Right lobe of liver (tissue), 6 donors: Measurements from ENCODE around the gene ZNF79. TPM values are rescaled to one million over a fixed set of nuclear protein-coding genes. Genes with fewer than 3 reads are reported as not detected.

Source experiments
- ATAC-seq, 4 donors: fragments of 200-7000 bp; cut with Tn5 transposase; one replicate each; pipeline ENCODE4 v1.9.1; 2020; ENCODE audit warnings: mild to moderate bottlenecking in 4 of 4, moderate library complexity in 4 of 4
- DNase-seq, 3 donors: peaks; one replicate each; pipeline ENCODE4 v3.0.0-alpha.2; 2020
- H3K27ac ChIP-seq, 3 donors: fragments of 200-600 bp; one replicate each; pipeline ENCODE4 v1.8.0; 2022
- H3K27me3 ChIP-seq, 2 donors: fragments of 200-600 bp; one replicate each; pipeline ENCODE4 v1.8.0; 2022
- H3K36me3 ChIP-seq, 4 donors: fragments of 200-600 bp; sonication (generic) in 1 of 4; one replicate each; pipeline versions ENCODE4 v1.5.1 to v1.8.0; 2017 to 2022; ENCODE audit warnings: control low read depth in 1 of 4
- H3K4me1 ChIP-seq, 4 donors: fragments of 200-600 bp; sonication (generic) in 1 of 4; one replicate each; pipeline versions ENCODE4 v1.5.1 to v1.8.0; 2017 to 2022; ENCODE audit warnings: control low read depth in 1 of 4
- H3K4me3 ChIP-seq, 3 donors: fragments of 200-600 bp; one replicate each; pipeline ENCODE4 v1.8.0; 2022
- H3K9me3 ChIP-seq, 4 donors: fragments of 200-600 bp; sonication (generic) in 1 of 4; one replicate each; pipeline versions ENCODE4 v1.5.1 to v1.8.0; 2017 to 2022; ENCODE audit warnings: control low read depth in 1 of 4
- CTCF ChIP-seq, 4 donors: fragments of 200-600 bp in 3 of 4; fragments of 450-650 bp in 1 of 4; IDR thresholded peaks; one replicate each; pipeline versions ENCODE4 v1.5.1 to v1.8.0; 2016 to 2022; ENCODE audit warnings: antibody characterized with exemption in 4 of 4, mild to moderate bottlenecking in 2 of 4
- POLR2A ChIP-seq: fragments of 450-650 bp; IDR thresholded peaks from one replicate; pipeline ENCODE4 v1.6.1; 2017; ENCODE audit warnings: antibody characterized with exemption, mild to moderate bottlenecking
- WGBS: methylation state at CpG from one replicate; pipeline ENCODE4 v1.1.6; 2018; ENCODE audit warnings: low coverage, low lambda C conversion rate; ENCODE audit not compliant: insufficient coverage; ENCODE audit errors: missing lambda C conversion rate; 5-methylcytosine and 5-hydroxymethylcytosine counted together
- intact Hi-C, 2 donors: fragments of 100-400 bp; cut with DNase I; formaldehyde crosslinking; loops; one replicate each; pipeline versions ENCODE4 v1.11.2 to v1.14.1; 2022
- total RNA-seq, 6 experiments: library from RNA; depleted of rRNA in 2 of 6; stranded (reverse); fragments of >200 nt in 2 of 6; fragmentation: NEBNext Ultra II Directional in 3 of 6; extraction: Animal tissue kit (Norgen Biotek cat#: 25700) in 3 of 6; gene quantifications; one replicate each; pipeline versions ENCODE4 v1.1.0 to v1.2.4, GENCODE V29; 2016 to 2023
- donor health status: DM: no; HTN: yes; CAD: no.
- donor health status: DM: no; HTN: no; CAD: no.
- donor health status: DM: no; HTN: no; CAD: no.
- donor health status: DM: no; HTN: yes; CAD: no.
- donor health status: DM: no; HTN: yes; CAD: no.

Gene ZNF79
- total RNA-seq, 6 experiments from 2014 or later: 2.5 to 4.6 (median 3.5) TPM

- Histone ChIP-seq H3K4me1 (peaks cover 0 to 25% (median 3%) of the 10 kb centered on the region in 4 donors), H3K27ac (no peak overlapping the region), H3K9me3 (no peaks in the 10 kb centered on the region), H3K4me3 (no peak overlapping the region), H3K36me3 (no peaks in the 10 kb centered on the region), H3K27me3 (no peaks in the 10 kb centered on the region)
- DNase-seq (no peak), ATAC-seq (no peak)
- intact Hi-C loops: no loop called here
- 73% methylated on average over 5 of the region's 6 CpGs for WGBS
- no peak for TF ChIP-seq CTCF (IDR thresholded peaks at IDR 0.05)
- no peak for TF ChIP-seq POLR2A
Measured at GRCh38 chr9:127419348-127419747, 4.8 kb upstream of the ZNF79 start.

GRCh38 chr9:127421057-127421456 lies 3.1 kb upstream of the ZNF79 start:
- no peak for DNase-seq
- WGBS: 55% methylated on average over 5 of the region's 7 CpGs

GRCh38 chr9:127422133-127422782 lies 1.9 kb upstream of the ZNF79 start:
- no peaks in the 10 kb centered on the region for H3K27me3 ChIP-seq
- intact Hi-C loops: no loop called here
- H3K36me3 ChIP-seq: no peaks in the 10 kb centered on the region
- 69% methylated on average over 8 of the region's 10 CpGs for WGBS
- DNase-seq (no peak), ATAC-seq (peak in 2 of 4 donors; percentile 7 to 12)
- H3K4me3 ChIP-seq: no peak overlapping the region
- no peak overlapping the region for H3K27ac ChIP-seq
- TF ChIP-seq CTCF (IDR thresholded peaks at IDR 0.05): no peak
- no peak for TF ChIP-seq POLR2A
- peaks cover 0 to 38% (median 8%) of the 10 kb centered on the region in 4 donors for H3K4me1 ChIP-seq
- no peaks in the 10 kb centered on the region for H3K9me3 ChIP-seq

More at GRCh38 chr9:127421057-127421456, 3.1 kb upstream of the ZNF79 start:
- Histone ChIP-seq H3K36me3 (no peaks in the 10 kb centered on the region), H3K4me1 (peaks cover 0 to 37% (median 8%) of the 10 kb centered on the region in 4 donors), H3K27me3 (no peaks in the 10 kb centered on the region), H3K9me3 (no peaks in the 10 kb centered on the region), H3K27ac (no peak overlapping the region), H3K4me3 (no peak overlapping the region)
- no peak for ATAC-seq
- no peak for TF ChIP-seq CTCF (IDR thresholded peaks at IDR 0.05)
- no peak for TF ChIP-seq POLR2A
- intact Hi-C loops: no loop called here

GRCh38 chr9:127422787-127423186 lies 1.4 kb upstream of the ZNF79 start:
- H3K27ac ChIP-seq: no peak overlapping the region
- H3K36me3 ChIP-seq: no peaks in the 10 kb centered on the region

More at GRCh38 chr9:127422787-127423186, 1.4 kb upstream of the ZNF79 start:
- H3K4me3 ChIP-seq: peak overlapping the region; percentile 64 to 95 (median 89)
- WGBS: 53% methylated on average over 6 of the region's 6 CpGs
- no peak for TF ChIP-seq CTCF (IDR thresholded peaks at IDR 0.05)
- TF ChIP-seq POLR2A: no peak
- ATAC-seq (no peak), DNase-seq (no peak)
- peaks cover 0 to 38% (median 8%) of the 10 kb centered on the region in 4 donors for H3K4me1 ChIP-seq
- no peaks in the 10 kb centered on the region for H3K9me3 ChIP-seq
- no peaks in the 10 kb centered on the region for H3K27me3 ChIP-seq
- intact Hi-C loops: no loop called here
